GM12878 (cell line): ENCODE measurements around the gene NDOR1. TPM values are rescaled to one million over a fixed set of nuclear protein-coding genes. Genes with fewer than 3 reads are reported as not detected.

Source experiments
- ATAC-seq: fragments of 200-7000 bp; cut with Tn5 transposase; 3 replicates; pipeline ENCODE4 v1.9.1; 2020; ENCODE audit warnings: mild to moderate bottlenecking, moderate library complexity
- BruUV-seq: library from RNA; stranded (reverse); fragments of 400-500 nt; replicated peaks from 2 replicates; lab custom pipeline; 2021; lab: Mats Ljungman, UMichigan
- CTCF ChIA-PET: fragments of 300-600 bp; sonication (Branson Sonifier 250); formaldehyde crosslinking; extraction: SDS; loops from one replicate; lab custom pipeline; 2021; ENCODE audit warnings: inconsistent platforms; lab: Yijun Ruan, JAX
- POLR2A ChIA-PET: fragments of 350-600 bp; formaldehyde crosslinking; extraction: SDS; loops from one replicate; lab custom pipeline; 2021; ENCODE audit warnings: inconsistent platforms; lab: Charles Lee
- RAD21 ChIA-PET: fragments of 300-600 bp; sonication (Branson Sonifier 250); formaldehyde crosslinking; loops from one replicate; lab custom pipeline; 2023; ENCODE audit warnings: antibody characterized with exemption; ENCODE audit not compliant: unreplicated experiment; lab: Charles Lee
- SMC1A ChIA-PET: fragments of 300-600 bp; sonication (Branson Sonifier 250); formaldehyde crosslinking; loops from one replicate; lab custom pipeline; 2023; ENCODE audit not compliant: unreplicated experiment, uncharacterized antibody; lab: Charles Lee
- DNase-seq: peaks from one replicate; pipeline ENCODE4 v3.0.0-alpha.2; 2011; ENCODE audit warnings: low read depth, low spot score
- FAIRE-seq: peaks from 3 replicates; lab custom pipeline; 2011; peaks lifted over from hg19 to GRCh38; lab: Jason Lieb, UNC
- H2AFZ ChIP-seq: 2 replicates; pipeline ENCODE4 v1.6.0; 2011; ENCODE audit warnings: low read depth, low read length, control low read depth; ENCODE audit not compliant: control insufficient read depth
- H3K27ac ChIP-seq: 2 replicates; pipeline ENCODE4 v1.5.1; 2011; ENCODE audit warnings: control low read depth; ENCODE audit not compliant: control insufficient read depth, insufficient read depth
- H3K27me3 ChIP-seq, 2 experiments: replicated peaks in 1 of 2; 2 replicates each; pipeline versions ENCODE4 v1.6.0 to v1.6.1; 2011; ENCODE audit warnings: low read length in 1 of 2; ENCODE audit not compliant: control insufficient read depth in 2 of 2, insufficient read depth in 2 of 2
- H3K36me3 ChIP-seq, 2 experiments: 2 replicates each; pipeline ENCODE4 v1.5.1; 2011; ENCODE audit warnings: low read length in 1 of 2; ENCODE audit not compliant: control insufficient read depth in 2 of 2, insufficient read depth in 2 of 2
- H3K4me1 ChIP-seq: 2 replicates; pipeline ENCODE4 v1.6.1; 2011; ENCODE audit warnings: mild to moderate bottlenecking, low read length, moderate library complexity, mixed read lengths; ENCODE audit not compliant: control insufficient read depth, insufficient read depth
- H3K4me2 ChIP-seq: 2 replicates; pipeline ENCODE4 v1.6.0; 2011; ENCODE audit warnings: control low read depth; ENCODE audit not compliant: control insufficient read depth, insufficient read depth
- H3K4me3 ChIP-seq: fragments of 200-600 bp; sonication (generic); 2 replicates; pipeline ENCODE4 v1.5.1; 2016
- H3K79me2 ChIP-seq: 2 replicates; pipeline ENCODE4 v1.6.0; 2011; ENCODE audit warnings: low read length; ENCODE audit not compliant: control insufficient read depth, insufficient read depth
- H3K9ac ChIP-seq: 2 replicates; pipeline ENCODE4 v1.8.0; 2011; ENCODE audit warnings: low read length, control low read depth, mixed read lengths; ENCODE audit not compliant: control insufficient read depth, insufficient read depth
- H3K9me3 ChIP-seq: replicated peaks from 3 replicates; pipeline ENCODE4 v1.5.1; 2011; ENCODE audit warnings: mild to moderate bottlenecking, low read length; ENCODE audit not compliant: control insufficient read depth, insufficient read depth
- H4K20me1 ChIP-seq: 2 replicates; pipeline ENCODE4 v1.6.0; 2011; ENCODE audit not compliant: control insufficient read depth, insufficient read depth
- BRCA1 ChIP-seq: IDR thresholded peaks from 2 replicates; pipeline ENCODE4 v1.6.1; 2011; ENCODE audit warnings: low read depth, low read length, improper control_type of control experiment
- HDAC6 ChIP-seq: fragments of 200-600 bp; sonication (generic); IDR thresholded peaks from one replicate; pipeline ENCODE4 v1.8.0; 2017; ENCODE audit warnings: antibody characterized with exemption; ENCODE audit not compliant: unreplicated experiment
- JUNB ChIP-seq: IDR thresholded peaks from 2 replicates; pipeline ENCODE4 v1.6.1; 2016; ENCODE audit warnings: antibody characterized with exemption, mild to moderate bottlenecking
- MTA3 ChIP-seq: IDR thresholded peaks from 2 replicates; pipeline ENCODE4 v1.6.1; 2012; ENCODE audit warnings: low read length, inconsistent platforms, borderline replicate concordance
- NR2C1 ChIP-seq: fragments of 450-650 bp; IDR thresholded peaks from 2 replicates; pipeline ENCODE4 v1.6.1; 2017; ENCODE audit warnings: antibody characterized with exemption, mild to moderate bottlenecking, moderate library complexity
- PAX8 ChIP-seq: fragments of 450-650 bp; IDR thresholded peaks from 2 replicates; pipeline ENCODE4 v1.6.1; 2017; ENCODE audit warnings: mild to moderate bottlenecking, moderate library complexity
- SREBF1 ChIP-seq: IDR thresholded peaks from 2 replicates; pipeline ENCODE4 v1.6.1; 2012; ENCODE audit warnings: mild to moderate bottlenecking, low read length
- WRNIP1 ChIP-seq: IDR thresholded peaks from 2 replicates; pipeline ENCODE4 v1.6.1; 2011; ENCODE audit warnings: low read depth, low read length, improper control_type of control experiment, borderline replicate concordance
- ZNF207 ChIP-seq: fragments of 450-650 bp; IDR thresholded peaks from 2 replicates; pipeline ENCODE4 v1.6.1; 2014; ENCODE audit warnings: antibody characterized with exemption, mild to moderate bottlenecking, borderline replicate concordance
- ZNF24 ChIP-seq: fragments of 450-650 bp; IDR thresholded peaks from 2 replicates; pipeline ENCODE4 v1.6.1; 2017; ENCODE audit warnings: antibody characterized with exemption, mild to moderate bottlenecking
- WGBS: methylation state at CpG from one replicate; pipeline ENCODE4 v1.1.6; 2016; ENCODE audit warnings: low lambda C conversion rate; ENCODE audit not compliant: insufficient replicate concordance, insufficient coverage; ENCODE audit errors: missing lambda C conversion rate; 5-methylcytosine and 5-hydroxymethylcytosine counted together
- in situ Hi-C: fragments of 300-500 bp; cut with MboI; formaldehyde crosslinking; loops from 9 replicates; pipeline ENCODE4 v1.14.3; 2018; ENCODE audit warnings: mixed read lengths
- intact Hi-C: fragments of 100-400 bp; cut with micrococcal nuclease; formaldehyde crosslinking; loops from one replicate; pipeline ENCODE4 v1.14.2; 2022; ENCODE audit not compliant: unreplicated experiment
- polyA plus RNA-seq, 11 experiments: library from polyadenylated mRNA; depleted of rRNA in 4 of 11; unstranded in 6 of 11; stranded (reverse) in 5 of 11; fragments of >200 nt; fragmentation: Nextera tagmentation in 4 of 11; fragmentation: Illumina TruSeq in 1 of 11; extraction: Ambion mirVana in 4 of 11; extraction: Trizol in 1 of 11; gene quantifications; 1 replicate in 1 of 11; 2 replicates in 10 of 11; pipeline versions ENCODE4 v1.2.1 to v1.2.3, GENCODE V29; 2011 to 2016; ENCODE audit warnings: inconsistent platforms in 2 of 11, missing spikeins in 2 of 11, low read depth in 1 of 11
- total RNA-seq, 4 experiments: library from RNA; depleted of rRNA in 3 of 4; stranded (reverse); fragments of >200 nt in 3 of 4; fragmentation: Illumina TruSeq in 1 of 4; extraction: Trizol in 1 of 4; gene quantifications; 2 replicates each; pipeline versions ENCODE4 v1.2.1 to v1.2.3, GENCODE V29; 2013 to 2021
- TF ChIP-seq, protein P1 (sequence below): IDR thresholded peaks from 2 replicates; pipeline ENCODE4 v1.6.1; 2012; ENCODE audit warnings: low read length, inconsistent platforms

The NDOR1 gene
- total and polyA plus RNA-seq, 10 of the 15 experiments (the other 5 are each of a cell fraction or from before 2014, with no cell fraction given): 0.04 to 32.9 (median 11.1) TPM

GRCh38 chr9:137193771-137194170, 11.7 kb upstream of the NDOR1 start:
- Histone ChIP-seq H2AFZ (no peak overlapping the region), H3K9ac (no peak overlapping the region), H3K36me3 (peaks cover 0 to 7% of the 10 kb centered on the region in 2 experiments; a peak in 2 of 4 replicates), H3K27me3 (no peaks in the 10 kb centered on the region), H4K20me1 (peaks cover 7% of the 10 kb centered on the region; the same call in 1 of the 2 replicates), H3K27ac (no peak overlapping the region), H3K4me2 (no peak overlapping the region), H3K79me2 (peaks cover 14% of the 10 kb centered on the region), H3K4me1 (peaks cover 7% of the 10 kb centered on the region), H3K4me3 (no peak overlapping the region), H3K9me3 (no peaks in the 10 kb centered on the region)
- RAD21 ChIA-PET: no interaction called here
- SMC1A ChIA-PET: no interaction called here
- DNase-seq: no peak
- ATAC-seq: no peak
- intact Hi-C loops: no loop called here
- POLR2A ChIA-PET: interaction anchor here (1.9 to 2.8 kb wide), 2 partner anchors 30 to 64 kb away, joined by 5 to 10 read pairs; partner anchors contain the start of gene CYSRT1
- in situ Hi-C loops: no loop called here
- no TSS peak for BruUV-seq
- WGBS: 79% methylated on average over 11 of the region's 14 CpGs
- CTCF ChIA-PET: interaction anchor here (1.1 kb wide), 1 partner anchor 43 kb away, joined by 3 read pairs; no protein-coding TSS in a partner anchor
- TF ChIP-seq WRNIP1 (no peak), SREBF1 (no peak), JUNB (no peak), NR2C1 (no peak), HDAC6 (no peak), ZNF207 (no peak), BRCA1 (no peak), MTA3 (no peak), ZNF24 (no peak), PAX8 (no peak)
- TF ChIP-seq, protein P1, sequence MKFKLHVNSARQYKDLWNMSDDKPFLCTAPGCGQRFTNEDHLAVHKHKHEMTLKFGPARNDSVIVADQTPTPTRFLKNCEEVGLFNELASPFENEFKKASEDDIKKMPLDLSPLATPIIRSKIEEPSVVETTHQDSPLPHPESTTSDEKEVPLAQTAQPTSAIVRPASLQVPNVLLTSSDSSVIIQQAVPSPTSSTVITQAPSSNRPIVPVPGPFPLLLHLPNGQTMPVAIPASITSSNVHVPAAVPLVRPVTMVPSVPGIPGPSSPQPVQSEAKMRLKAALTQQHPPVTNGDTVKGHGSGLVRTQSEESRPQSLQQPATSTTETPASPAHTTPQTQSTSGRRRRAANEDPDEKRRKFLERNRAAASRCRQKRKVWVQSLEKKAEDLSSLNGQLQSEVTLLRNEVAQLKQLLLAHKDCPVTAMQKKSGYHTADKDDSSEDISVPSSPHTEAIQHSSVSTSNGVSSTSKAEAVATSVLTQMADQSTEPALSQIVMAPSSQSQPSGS: no peak
- FAIRE-seq: no peak
